ENCODE measurements around the gene ABI2. TPM values are rescaled to one million over a fixed set of nuclear protein-coding genes. Genes with fewer than 3 reads are reported as not detected.
"Not testable (repeated sequence)": the region's sequence is repeated elsewhere in the genome, so short reads cannot be mapped to it uniquely, and the experiment has no call there.

The ABI2 gene
- total RNA-seq, 4 donors from 2014 or later, result 6.2 to 17.0 (median 12.9) TPM

- Histone ChIP-seq H3K4me1 (no peaks in the 10 kb centered on the region), H3K27me3 (no peaks in the 10 kb centered on the region), H3K36me3 (peaks cover 0 to 55% of the 10 kb centered on the region in 2 donors), H3K4me3 (no peak overlapping the region), H3K9me3 (no peaks in the 10 kb centered on the region), H3K27ac (no peak overlapping the region)
- in situ Hi-C loops (cut with MboI; ENCODE audit: low sequenced_read_pairs in 4 of 4) (no loop called here), intact Hi-C loops (cut with DNase I; ENCODE audit: low total_unique reads) (no loop called here)
- ATAC-seq, result no peak
- no peak for TF ChIP-seq POLR2A (IDR thresholded peaks at IDR 0.05)
- no peak for TF ChIP-seq CTCF (IDR thresholded peaks at IDR 0.05 in 4 of 5, conservative IDR thresholded peaks at IDR 0.05 in 1 of 5)
- no peak for DNase-seq
These were observed 41.7 kb upstream of the ABI2 start for GRCh38 chr2:203286532-203286931.

GRCh38 chr2:203301667-203302066 is 26.5 kb upstream of the ABI2 start:
- no peaks in the 10 kb centered on the region for H3K4me1 ChIP-seq
- intact Hi-C loops (cut with DNase I; ENCODE audit: low total_unique reads) (no loop called here), in situ Hi-C loops (cut with MboI; ENCODE audit: low sequenced_read_pairs in 4 of 4) (no loop called here)
- no peak for TF ChIP-seq CTCF (IDR thresholded peaks at IDR 0.05 in 4 of 5, conservative IDR thresholded peaks at IDR 0.05 in 1 of 5)
- no peak for TF ChIP-seq POLR2A (IDR thresholded peaks at IDR 0.05)
- H3K4me3 ChIP-seq, result no peak overlapping the region
- no peak for DNase-seq
- no peaks in the 10 kb centered on the region for H3K9me3 ChIP-seq
- no peak for ATAC-seq
- H3K27ac ChIP-seq, result no peak overlapping the region
- H3K27me3 ChIP-seq, result no peaks in the 10 kb centered on the region
- H3K36me3 ChIP-seq, result peaks cover 0 to 15% of the 10 kb centered on the region in 2 donors

GRCh38 chr2:203302586-203302985 is 25.6 kb upstream of the ABI2 start:
- ATAC-seq; H3K36me3 ChIP-seq; in situ Hi-C loops (cut with MboI; ENCODE audit: low sequenced_read_pairs in 4 of 4); intact Hi-C loops (cut with DNase I; ENCODE audit: low total_unique reads); H3K9me3 ChIP-seq; H3K4me3 ChIP-seq; H3K27ac ChIP-seq; DNase-seq; H3K4me1 ChIP-seq; H3K27me3 ChIP-seq: not testable (repeated sequence)

DNA sequence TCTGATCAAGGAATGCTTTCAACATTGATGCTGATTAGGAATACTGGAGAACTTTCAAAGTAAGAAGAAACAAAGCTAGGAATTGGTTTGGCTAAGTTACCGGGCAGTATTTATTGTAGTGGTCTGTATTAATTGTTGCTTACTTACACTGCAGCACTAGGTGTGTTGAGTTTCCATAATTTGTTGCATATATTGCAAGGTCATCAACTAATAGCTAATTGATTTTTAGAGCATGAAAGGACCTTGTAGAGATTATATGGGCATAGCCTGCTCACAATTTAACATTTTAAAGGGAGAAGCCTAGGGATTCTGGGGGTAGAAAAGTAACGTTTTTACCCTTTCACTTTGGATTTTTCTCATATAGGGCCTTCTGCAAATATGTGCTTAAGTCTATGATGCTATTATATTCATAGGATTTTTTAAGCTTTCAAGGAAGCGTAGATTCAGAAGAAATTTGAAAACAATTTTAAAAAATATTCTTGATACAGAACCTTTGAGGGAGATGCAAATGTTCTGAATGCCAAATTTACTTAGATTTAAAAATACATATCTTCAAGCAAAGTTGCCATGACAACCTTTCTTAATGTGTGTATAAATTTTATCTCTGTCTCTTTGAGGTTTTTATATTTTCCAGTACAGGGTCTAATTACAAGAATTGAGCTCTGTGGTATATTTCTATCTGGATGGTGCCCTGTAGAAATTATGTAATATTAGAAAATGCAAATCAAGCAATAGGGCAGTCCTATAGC is 17.3 kb upstream of the ABI2 start:
- TF ChIP-seq POLR2A (IDR thresholded peaks at IDR 0.05) (no peak), CTCF (IDR thresholded peaks at IDR 0.05 in 4 of 5, conservative IDR thresholded peaks at IDR 0.05 in 1 of 5) (no peak)
- no peak for DNase-seq
- H3K36me3 ChIP-seq, result no peaks in the 10 kb centered on the region
- in situ Hi-C loops (cut with MboI; ENCODE audit: low sequenced_read_pairs in 4 of 4), result no loop called here
- intact Hi-C loops (cut with DNase I; ENCODE audit: low total_unique reads), result no loop called here
- ATAC-seq, result no peak
- H3K27ac ChIP-seq, result no peak overlapping the region
- H3K27me3 ChIP-seq, result no peaks in the 10 kb centered on the region
- no peak overlapping the region for H3K4me3 ChIP-seq
- H3K9me3 ChIP-seq, result no peaks in the 10 kb centered on the region
- no peaks in the 10 kb centered on the region for H3K4me1 ChIP-seq

- DNase-seq, result no peak
- Histone ChIP-seq H3K4me1 (peaks cover 6 to 10% of the 10 kb centered on the region in 2 donors), H3K27ac (no peak overlapping the region), H3K36me3 (no peaks in the 10 kb centered on the region), H3K9me3 (no peaks in the 10 kb centered on the region), H3K4me3 (no peak overlapping the region), H3K27me3 (no peaks in the 10 kb centered on the region)
- TF ChIP-seq CTCF (IDR thresholded peaks at IDR 0.05 in 4 of 5, conservative IDR thresholded peaks at IDR 0.05 in 1 of 5), result no peak
- no peak for TF ChIP-seq POLR2A (IDR thresholded peaks at IDR 0.05)
- intact Hi-C loops (cut with DNase I; ENCODE audit: low total_unique reads) (no loop called here), in situ Hi-C loops (cut with MboI; ENCODE audit: low sequenced_read_pairs in 4 of 4) (no loop called here)
- ATAC-seq, result no peak
These were observed 1.8 kb upstream of the ABI2 start for GRCh38 chr2:203326356-203326755.

Data from gastrocnemius medialis (tissue), 4 donors.